GM18511 (cell line): Measurements from ENCODE around the gene KCNJ14.

ENCODE experiments used
- ATAC-seq: cut with Tn5 transposase; IDR thresholded peaks from one replicate; pipeline ENCODE4 v1.9.1; 2021; ENCODE audit warnings: mild to moderate bottlenecking, moderate library complexity; ENCODE audit not compliant: unreplicated experiment

Gene KCNJ14

DNA sequence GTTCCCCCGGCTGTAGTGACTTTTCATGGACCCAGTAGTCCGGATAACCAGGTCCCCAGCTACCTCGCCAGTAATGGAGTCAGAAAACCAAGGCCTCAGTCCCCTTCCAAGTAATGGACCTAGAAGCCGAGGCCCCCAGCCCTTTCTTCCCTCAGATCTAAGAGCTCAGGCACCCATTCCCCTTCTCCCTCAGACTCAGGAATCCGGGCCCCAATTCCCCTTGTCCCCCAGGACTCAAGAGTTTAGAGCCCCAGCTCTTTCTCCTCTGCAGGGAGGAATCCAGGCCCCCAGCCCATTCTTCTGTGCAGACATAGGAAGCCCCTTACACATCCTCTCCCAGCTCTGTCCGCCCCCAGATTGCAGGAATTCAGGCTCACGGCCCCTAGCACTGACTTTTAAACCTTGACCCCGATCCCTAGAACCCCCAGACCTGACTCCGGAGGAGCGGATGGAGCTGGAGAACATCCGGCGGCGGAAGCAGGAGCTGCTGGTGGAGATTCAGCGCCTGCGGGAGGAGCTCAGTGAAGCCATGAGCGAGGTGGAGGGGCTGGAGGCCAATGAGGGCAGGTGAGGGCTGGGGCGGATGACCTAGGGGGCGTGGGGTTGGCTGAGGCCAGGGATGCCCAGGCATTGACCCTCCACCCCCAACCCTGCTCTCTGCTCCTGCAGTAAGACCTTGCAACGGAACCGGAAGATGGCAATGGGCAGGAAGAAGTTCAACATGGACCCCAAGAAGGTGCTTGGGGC, 14.7 kb downstream of the KCNJ14 start:
- no peak for ATAC-seq

DNA sequence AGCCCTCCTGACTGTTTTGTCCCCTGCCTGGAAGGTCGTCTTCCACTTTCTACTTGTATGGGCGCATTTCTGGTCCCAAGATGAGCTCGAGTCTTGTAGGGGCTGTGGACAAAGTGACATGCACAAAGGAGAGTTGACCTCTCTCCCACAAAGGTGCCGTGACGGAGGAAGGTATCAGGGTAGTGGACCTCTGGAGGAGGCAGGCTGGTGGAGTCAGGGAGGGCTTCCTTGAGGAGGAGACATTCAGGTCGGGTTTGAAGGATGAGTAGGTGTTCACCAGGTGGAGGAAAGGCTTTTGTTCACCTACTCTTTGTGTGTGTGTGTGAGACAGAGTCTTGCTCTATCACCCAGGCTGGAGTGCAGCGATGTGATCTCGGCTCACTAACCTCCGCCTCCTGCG, 15.5 kb downstream of the KCNJ14 start:
- no peak for ATAC-seq

DNA sequence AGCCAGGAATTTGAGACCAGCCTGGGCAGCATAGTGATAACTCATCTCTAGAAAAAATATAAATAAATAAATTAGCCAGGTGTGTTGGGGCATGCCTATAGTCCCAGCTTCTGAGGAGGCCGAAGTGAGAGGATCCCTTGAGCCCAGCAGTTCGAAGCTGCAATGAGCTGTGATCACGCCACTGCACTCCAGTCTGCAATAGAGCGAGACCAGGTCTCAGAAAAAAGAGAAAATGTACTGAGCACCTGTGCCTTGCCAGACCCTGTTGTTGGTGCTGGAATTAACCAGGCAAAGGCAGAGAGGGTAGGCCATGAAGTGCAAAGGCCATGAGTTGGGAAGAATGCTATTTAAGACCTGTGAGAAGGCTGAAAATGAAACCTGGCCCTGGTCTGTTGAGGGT, 16.5 kb downstream of the KCNJ14 start:
- ATAC-seq = no peak

DNA sequence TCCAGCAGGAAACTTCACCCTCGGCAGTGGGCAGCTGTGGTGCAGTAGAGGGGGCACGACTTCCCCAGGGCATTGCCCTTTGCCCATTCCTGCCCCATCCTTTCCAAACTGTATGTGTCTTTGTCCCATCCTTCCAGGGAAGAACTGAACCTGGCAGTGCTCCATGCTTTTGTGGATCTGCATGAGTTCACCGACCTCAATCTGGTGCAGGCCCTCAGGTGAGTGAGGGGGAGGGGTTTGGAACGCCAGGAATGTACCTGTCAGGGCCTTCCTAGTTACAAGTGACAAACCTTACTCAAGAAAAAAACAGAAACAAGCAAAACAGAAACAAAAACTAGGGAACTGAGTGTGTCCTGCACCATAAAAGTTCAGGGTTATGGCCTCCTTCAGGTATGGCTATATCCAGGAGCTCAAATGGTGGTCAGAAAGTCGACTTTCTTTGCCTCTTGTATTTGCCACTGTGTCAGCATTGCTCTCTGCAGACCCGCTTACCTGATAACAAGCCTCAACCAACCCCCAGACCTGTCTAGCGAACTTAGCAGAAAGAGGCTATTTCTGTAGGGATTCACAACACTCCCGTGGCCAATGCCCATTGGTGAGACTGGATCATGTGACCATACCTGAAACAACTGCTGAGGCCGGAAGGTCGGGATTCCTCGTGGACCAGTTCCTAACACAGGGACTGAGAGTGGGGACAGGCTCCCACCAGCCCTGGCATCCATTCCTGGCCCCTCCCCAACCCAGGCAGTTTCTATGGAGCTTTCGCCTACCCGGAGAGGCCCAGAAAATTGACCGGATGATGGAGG, 18.0 kb downstream of the KCNJ14 start:
- ATAC-seq = no peak

DNA sequence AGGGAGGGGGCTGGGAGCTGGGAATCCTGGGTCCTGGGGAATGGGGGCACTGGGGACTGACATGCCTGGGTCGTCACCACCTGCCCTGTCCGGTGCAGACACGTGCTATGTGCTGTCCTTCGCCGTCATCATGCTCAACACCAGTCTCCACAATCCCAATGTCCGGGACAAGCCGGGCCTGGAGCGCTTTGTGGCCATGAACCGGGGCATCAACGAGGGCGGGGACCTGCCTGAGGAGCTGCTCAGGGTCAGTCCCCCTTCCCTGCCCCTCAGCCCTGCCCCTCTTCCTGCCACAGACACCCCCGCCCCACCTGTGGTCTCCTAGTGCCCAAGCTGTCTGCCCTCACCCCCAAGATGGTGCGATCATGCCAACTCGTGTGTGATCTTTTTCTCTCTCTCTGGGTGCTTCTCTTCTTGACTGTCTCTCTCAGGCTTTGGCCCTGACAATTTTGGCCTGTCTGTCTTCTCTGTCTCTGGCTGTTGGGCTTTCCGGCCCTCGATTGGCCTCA, 18.8 kb downstream of the KCNJ14 start:
- no peak for ATAC-seq

DNA sequence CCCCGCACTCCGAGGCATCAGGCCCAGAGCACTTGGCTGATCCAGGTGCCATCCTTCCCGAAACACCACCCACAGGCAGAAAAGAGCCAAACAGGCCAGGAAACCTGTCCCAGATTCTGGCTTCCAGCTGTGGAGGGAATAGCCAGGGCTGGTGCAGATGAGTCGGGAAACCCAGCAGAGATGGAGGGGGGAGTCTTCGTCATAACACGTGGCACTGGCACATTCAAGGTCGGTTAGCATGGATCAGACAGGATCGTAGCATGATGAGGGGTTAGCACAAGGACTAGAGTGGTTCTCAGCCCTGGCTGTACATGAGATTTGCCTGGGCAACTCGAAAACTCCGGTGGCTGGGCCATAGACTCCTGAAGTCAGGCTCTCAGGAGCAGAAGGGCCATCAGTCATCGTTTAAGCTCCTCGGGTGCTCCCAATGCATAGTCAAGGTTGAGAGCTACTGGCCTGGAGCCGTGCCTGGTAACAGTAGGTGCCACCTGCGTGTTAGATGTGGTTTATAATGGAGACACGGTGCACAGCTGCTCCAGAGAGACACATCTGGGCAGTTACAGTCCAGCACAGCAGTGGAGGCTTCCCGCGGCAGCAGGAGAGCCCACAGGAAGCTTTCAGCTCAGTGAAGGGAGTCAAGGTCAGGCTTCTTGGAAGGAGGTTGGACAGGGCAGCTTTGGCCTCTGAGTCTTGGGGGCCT, 20.1 kb downstream of the KCNJ14 start:
- ATAC-seq = no peak

DNA sequence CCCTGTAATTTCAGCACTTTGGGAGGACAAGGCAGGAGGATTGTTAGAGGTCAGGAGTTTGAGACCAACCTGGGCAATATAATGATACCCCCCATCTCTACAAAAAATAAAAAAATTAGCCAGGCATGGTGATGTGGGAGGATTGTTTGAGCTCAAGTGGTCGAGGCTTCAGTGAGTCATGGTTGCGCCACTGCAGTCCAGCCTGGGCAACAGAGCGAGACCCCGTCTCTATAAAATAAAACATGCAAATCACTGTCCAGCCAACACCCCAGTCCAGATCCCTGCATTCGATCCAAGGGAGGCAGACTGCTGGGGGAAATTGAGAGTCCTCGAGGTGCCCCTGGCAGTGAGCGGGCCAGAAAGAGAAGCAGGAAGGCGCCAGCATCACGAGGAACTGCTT, 20.8 kb downstream of the KCNJ14 start:
- ATAC-seq = no peak

DNA sequence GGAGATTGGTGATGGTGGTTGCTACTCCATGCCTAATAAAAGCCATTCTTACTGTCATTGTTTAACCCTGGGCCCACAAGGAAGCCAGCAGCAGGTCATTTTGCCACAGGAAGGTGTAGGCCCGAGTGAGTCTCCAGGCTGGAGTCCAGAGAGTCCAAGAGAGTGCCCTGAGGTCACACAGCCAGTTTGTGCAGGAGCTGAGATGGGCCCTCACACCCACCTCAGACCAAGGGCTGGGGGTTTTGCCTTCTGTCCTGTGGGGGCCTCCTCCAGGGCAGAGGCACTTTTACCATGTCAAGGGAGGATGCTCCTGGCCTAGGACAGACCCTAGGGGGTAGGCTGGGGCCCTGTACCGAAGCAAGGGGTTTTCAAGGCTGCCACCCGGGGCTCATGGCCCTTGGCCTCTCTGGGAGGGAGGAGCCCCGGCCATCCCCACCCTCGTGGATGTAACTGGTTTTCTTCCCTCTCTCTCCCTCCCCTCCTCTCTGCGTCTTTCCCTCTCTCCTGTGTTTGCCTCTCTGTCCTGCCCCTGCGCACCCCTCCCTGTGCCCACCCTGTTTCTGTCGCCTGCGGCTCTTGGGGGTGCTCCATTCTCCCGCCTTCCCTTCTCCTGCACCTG, 21.8 kb downstream of the KCNJ14 start:
- no peak for ATAC-seq

DNA sequence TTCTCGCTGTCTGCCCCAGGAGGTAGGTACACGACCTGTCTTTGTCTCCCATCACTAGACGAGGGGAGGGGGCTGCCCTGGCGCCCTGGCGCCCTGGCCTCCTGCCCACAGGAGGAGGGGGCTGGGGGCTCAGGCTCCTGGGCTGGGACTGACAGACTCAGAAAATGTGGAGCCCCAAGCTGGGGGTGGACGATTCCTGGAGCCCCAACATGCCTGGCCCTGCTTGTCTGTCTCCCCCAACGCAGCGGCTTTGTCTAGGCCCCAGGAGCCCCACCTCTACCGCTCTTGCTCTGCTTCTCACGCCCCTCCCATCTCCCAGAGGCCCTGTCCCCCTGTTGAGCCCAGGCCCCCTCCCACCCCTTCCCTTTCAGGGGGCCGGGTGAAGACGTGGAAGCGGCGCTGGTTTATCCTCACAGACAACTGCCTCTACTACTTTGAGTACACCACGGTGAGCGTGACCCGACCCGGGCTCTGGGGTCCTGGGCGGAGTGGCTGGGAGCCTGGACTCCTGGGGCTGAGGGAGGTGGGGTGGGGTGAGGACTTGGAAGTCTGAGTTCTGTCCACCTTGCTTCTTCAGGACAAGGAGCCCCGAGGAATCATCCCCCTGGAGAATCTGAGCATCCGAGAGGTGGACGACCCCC, 22.4 kb downstream of the KCNJ14 start:
- no peak for ATAC-seq

DNA sequence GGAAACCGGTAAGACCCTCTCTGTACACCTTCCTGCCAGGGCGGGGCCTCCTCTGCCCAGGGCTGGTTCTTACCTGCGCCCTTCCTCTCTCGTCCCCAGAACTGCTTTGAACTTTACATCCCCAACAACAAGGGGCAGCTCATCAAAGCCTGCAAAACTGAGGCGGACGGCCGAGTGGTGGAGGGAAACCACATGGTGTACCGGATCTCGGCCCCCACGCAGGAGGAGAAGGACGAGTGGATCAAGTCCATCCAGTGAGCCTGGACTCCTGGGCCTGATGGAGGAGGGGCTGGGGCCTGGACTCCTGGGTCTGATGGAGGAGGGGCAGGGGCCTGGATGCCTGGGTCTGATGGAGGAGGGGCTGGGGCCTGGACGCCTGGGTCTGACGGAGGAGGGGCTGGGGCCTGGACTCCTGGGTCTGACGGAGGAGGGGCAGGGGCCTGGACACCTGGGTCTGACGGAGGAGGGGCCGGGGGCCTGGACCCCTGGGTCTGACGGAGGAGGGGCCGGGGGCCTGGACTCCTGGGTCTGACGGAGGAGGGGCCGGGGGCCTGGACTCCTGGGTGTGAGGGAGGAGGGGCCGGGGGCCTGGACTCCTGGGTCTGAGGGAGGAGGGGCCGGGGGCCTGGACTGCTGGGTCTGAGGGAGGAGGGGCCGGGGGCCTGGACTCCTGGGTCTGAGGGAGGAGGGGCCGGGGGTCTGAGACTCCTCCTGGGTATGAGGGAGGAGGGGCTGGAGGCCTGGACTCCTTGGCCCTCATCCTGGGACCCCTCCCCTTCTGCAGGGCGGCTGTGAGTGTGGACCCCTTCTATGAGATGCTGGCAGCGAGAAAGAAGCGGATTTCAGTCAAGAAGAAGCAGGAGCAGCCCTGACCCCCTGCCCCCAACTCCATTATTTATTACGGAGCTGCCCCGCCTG, 23.2 kb downstream of the KCNJ14 start:
- ATAC-seq = no peak

DNA sequence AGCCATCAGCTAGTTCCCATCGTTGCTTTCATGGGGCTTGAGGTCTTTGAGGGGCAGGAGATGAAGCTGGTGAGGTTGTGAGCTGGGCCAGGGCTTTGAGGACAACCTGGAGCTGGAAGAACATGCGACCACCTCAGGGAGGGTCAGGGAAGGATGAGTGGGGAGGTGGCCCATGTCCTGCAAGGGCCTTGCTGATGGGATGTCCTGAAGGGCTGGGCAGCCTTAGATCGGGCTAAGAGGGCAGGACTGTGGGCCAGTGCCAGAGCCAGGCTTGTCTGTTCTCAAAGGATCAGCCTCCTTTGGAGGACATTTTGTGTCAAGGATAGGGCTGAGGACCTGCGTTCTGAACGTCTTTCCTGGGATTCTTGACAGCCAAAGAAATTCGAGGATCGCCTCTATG, 24.3 kb downstream of the KCNJ14 start:
- ATAC-seq = no peak

DNA sequence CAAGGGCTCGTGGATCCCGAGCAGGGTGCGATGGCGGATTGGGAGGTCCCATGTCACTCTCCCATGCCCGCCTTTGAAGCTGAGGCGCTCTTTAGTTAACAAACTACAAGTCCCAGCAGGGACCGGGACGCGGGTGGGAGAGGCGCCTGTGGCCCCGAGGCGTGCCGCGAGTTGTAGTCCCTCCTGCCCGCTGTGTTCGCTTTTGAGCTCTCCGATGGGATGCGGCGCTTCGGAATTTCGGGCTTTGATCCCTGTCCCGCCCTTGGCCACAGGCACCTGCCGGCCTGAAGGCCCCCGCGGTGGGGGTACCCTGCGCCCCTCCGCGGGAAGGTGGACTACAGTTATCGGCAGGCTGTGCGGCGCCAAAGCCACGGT, 24.8 kb downstream of the KCNJ14 start:
- ATAC-seq = no peak

DNA sequence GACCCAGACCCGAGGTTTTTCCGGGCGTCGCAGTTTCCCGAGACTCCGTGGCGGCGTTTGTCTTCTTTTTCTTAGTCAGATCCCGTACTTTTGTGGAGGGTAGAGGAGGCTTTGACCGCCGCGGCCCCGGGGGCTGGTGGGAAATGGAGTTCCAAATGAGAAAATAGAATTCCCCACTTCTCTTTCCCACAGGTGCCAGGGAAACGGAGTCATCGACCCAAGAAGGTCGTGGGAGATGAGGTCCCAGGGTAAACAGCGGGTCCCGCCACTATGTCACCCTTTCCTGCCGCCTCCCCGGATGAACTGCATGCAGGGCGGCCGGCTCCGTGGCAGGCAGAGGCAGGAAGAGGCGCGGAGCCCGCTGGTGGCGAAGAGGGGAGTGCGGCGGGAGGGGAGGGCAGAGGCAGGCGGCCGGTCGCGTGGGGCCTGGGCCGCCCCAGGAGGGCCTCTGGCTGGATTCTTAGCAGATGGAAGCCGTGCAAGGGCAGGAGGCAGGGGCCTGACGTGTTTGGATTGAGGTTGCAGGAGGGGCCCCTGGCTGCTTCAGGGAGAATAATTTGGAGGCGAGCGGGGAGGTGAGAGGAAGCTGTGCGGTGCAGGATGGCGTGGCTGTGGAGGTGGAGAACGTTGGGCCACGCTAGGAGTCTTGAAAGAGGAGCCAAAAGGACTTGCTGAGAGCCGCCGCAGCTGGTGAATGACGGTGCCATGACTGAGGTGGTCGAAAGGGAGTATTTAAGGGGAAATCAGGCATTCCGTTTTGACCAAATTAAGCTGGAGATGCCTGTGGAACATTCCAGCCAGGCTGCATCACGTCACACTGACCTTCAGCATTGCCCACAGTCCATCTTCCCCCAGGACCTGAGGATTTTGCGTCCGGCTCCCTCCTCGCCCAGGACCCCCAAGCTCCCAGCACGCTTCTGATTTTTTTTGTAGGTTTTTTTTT, 25.5 kb downstream of the KCNJ14 start:
- ATAC-seq = no peak

DNA sequence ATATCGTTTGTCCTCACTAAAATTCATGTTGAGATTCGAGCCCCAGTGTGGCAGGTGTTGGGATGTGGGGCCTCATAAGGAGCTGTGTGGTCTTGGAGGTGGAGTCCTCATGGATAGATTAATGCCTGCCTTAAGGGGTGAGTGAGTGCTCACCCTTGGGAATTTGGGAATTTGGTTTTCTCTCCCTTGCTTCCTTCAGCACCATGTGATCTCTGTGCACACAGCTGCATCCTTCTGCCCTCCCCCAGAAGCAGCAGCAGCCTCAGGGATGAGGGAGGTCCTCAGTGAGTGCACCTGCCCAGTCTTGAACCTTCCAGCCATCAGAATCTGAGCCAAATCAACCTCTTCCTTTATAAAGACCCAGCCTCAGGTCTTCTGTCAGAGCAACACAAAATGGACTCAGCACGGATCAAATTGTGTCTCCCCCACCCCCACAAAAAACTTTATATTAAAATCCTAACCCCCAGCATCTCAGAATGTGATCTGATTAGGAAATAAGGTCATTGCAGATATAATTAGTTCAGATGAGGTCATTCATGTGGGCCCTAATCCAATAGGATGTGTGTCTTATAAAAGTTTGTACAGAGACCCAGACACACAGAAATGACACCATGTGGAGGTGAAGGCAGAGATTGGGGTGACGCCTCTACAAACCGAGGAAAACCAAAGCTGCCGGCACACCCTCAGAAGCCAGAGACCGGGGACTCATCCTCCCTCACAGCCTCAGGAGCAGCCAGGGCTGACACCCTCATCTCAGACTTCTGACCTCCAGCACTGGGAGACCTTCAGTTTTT, 26.7 kb downstream of the KCNJ14 start:
- ATAC-seq = no peak

DNA sequence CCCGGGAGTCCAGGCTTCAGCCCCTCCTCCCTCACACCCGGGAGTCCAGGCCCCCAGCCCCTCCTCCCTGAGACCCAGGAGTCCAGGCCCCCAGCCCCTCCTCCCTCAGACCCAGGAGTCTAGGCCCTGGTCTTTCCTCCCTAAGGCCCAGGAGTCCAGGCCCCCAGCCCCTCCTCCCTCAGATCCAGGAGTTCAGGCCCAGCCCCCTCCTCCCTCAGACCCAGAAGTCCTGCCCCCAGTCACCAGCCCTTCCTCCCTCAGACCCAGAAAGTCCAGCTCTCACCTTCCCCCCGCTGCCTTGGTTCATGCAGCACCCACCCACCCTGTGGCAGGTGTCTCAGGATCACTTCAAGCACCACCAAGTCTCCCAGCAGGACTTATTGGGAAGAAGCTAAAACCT, 27.9 kb downstream of the KCNJ14 start:
- ATAC-seq = no peak

DNA sequence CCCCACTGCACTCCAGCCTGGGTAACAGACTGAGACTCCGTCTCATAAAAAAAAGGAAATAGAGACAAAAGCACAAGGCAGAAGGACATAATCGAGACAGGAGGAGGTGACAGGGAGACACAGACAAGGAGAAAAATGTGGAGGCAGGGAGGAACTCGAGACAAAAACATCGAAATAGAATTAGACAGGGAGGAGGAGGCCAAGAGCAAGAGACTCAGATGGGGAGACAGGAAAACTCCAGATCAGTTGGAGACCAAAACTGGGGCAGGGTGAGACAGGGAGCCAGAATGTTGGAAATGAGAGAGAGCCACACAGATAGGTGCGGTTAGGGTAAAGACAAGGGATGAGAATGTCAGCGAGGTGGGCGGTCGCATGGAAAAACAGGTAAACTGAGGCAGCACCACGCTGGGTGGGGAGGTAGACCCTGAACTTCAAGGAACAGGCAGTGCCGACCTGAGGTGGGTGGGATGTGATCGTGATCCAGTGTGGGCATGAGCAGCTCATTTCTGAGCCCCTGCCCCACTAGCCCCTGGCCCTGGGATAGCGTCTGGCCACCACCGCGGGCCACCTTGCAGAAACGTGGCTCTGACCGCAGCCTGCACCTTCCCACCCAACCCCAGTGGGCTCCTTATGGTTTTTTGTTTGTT, 29.0 kb downstream of the KCNJ14 start:
- no peak for ATAC-seq

DNA sequence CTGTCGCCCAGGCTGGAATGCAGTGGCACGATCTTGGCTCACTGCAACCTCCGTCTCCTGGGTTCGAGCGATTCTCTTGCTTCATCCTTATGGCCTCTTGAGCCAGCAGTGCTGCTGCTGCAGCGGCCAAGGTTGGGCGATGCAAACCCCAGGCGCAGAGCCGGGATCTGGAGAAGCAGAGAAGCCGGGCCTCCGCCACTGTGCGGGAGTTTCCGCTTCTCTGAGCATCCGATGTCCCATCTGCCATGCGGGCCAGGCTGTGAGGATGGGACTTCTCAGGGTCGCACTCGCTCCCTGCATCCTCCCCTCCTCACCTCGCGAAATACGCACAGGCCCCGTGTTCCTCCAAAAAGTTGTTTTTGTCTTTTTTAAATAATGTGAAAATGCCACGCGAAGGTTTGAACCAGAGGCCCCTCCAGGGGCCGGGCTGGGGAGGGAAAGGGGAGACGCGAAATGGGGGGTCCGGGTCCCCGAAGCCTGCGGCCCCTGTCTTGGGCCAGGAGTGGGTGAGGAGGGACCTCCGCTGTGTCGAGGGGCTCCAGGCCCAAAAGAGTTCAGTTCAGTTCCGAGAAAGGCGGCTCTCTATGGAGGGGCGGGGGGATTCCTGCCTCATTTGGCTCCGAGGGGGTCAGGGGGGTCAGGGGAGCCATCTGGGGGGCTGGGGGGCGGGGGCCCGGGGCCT, 29.7 kb downstream of the KCNJ14 start:
- ATAC-seq = no peak
